Measurements from ENCODE around the gene CHI3L2. TPM values are rescaled to one million over a fixed set of nuclear protein-coding genes. Genes with fewer than 3 reads are reported as not detected.

CHI3L2 gene
- total and polyA plus RNA-seq, 2 of the 13 experiments (the other 11 are each of a cell fraction or from before 2014, with no cell fraction given) = 0.46 to 1.7 TPM

DNA sequence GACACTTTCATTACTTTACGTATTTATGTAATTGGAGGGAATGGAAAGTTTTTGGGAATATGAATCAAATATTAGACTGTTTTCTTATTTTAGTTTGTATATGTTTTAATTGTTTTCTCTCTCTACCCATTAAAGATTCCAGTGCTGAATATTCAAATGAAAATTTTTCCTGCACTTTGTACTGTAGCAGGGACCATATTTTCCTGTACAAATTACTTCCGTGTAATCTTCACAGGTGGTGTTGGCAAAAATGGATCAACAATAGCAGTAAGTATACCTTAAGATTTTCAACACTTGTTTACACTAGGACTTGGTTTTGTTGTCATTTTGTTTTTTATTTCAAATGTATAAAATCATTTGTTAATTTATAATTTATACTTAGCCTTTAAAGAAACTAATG is 45.5 kb upstream of the CHI3L2 start:
- Histone ChIP-seq H3K27me3 (ENCODE audit: control insufficient read depth in 1 of 2, insufficient read depth in 2 of 2, low read length in 2 of 2) (no peaks in the 10 kb centered on the region), H3K9me3 (ENCODE audit: low read length) (no peaks in the 10 kb centered on the region), H3K9ac (ENCODE audit: insufficient read depth, low read depth, low read length) (no peak overlapping the region), H2AFZ (ENCODE audit: low read length) (no peak overlapping the region), H3K36me3 (replicated peaks in 1 of 2; ENCODE audit: control insufficient read depth in 1 of 2, insufficient read depth in 2 of 2, low read length in 2 of 2) (peaks cover 10 to 37% of the 10 kb centered on the region in 2 experiments), H4K20me1 (ENCODE audit: insufficient read depth, low read length) (no peaks in the 10 kb centered on the region), H3K27ac (ENCODE audit: extremely low read length, insufficient read depth, low read length) (no peak overlapping the region), H3K4me3 (replicated peaks in 1 of 3; ENCODE audit: insufficient read depth in 1 of 3, low read depth in 2 of 3, low read length in 3 of 3) (no peak overlapping the region), H3K79me2 (ENCODE audit: insufficient read depth, low read length) (no peaks in the 10 kb centered on the region), H3K4me2 (ENCODE audit: low read depth, low read length) (no peak overlapping the region), H3K4me1 (ENCODE audit: insufficient read depth, low read length) (no peaks in the 10 kb centered on the region)
- POLR2A ChIA-PET = no interaction called here
- CTCF ChIA-PET (ENCODE audit: low intra/inter-chr PET ratio, low total read pairs) = no interaction called here
- FAIRE-seq (no peak), ATAC-seq (no peak), DNase-seq (ENCODE audit: low spot score) (no peak)
- no peak for TF ChIP-seq KLF13 (CRISPR knock-in tag; IDR thresholded peaks at IDR 0.05)
- 97% methylated on average over 2 of the region's 2 CpGs for WGBS (ENCODE audit: low lambda C conversion rate)
- intact Hi-C loops (cut with micrococcal nuclease; ENCODE audit: unreplicated experiment) = no loop called here
- BruUV-seq (replicated peaks) = no TSS peak
- in situ Hi-C loops (cut with HindIII; ENCODE audit: extremely low pct_ligation_motif_present, low pct_unique_long_range_greater_than_20kb) = no loop called here

DNA sequence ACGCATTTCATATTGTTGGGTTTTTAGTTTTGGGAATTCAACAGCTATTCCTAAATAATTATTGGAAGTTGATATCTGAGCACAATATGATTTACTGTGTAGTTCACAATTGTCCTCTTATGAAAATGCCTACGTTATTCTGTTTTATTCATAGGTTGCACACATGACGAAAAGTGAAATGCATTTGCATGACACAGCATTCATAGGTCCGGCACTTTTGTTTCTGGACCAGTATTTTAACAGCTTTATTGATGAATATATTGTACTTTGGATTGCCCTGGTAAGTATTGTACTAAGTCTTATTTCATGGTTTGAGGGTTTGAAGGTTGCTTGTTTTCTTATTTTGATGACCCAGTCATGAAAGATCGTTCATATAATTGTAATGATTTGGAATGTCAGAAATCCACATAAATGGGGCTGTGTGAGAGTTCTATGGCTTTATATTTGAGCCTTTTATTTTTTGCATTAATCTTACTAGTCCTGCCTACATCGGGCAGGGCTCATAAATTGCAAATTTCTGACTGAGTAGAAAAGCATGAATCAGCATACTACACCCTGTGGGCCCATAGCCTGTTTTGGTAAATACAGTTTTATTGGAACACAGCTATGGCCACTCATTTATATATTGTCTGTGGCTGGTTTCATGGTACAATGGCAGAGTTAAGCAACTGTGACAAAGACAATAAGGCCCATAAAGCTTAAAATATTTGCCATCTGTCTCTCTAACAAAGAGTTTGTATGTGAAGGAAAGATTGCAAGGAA is 44.0 kb upstream of the CHI3L2 start:
- BruUV-seq (replicated peaks) = no TSS peak
- Histone ChIP-seq H2AFZ (ENCODE audit: low read length) (no peak overlapping the region), H3K27ac (ENCODE audit: extremely low read length, insufficient read depth, low read length) (no peak overlapping the region), H3K36me3 (replicated peaks in 1 of 2; ENCODE audit: control insufficient read depth in 1 of 2, insufficient read depth in 2 of 2, low read length in 2 of 2) (peaks cover 12 to 41% of the 10 kb centered on the region in 2 experiments), H3K27me3 (ENCODE audit: control insufficient read depth in 1 of 2, insufficient read depth in 2 of 2, low read length in 2 of 2) (no peaks in the 10 kb centered on the region), H3K4me1 (ENCODE audit: insufficient read depth, low read length) (no peaks in the 10 kb centered on the region), H4K20me1 (ENCODE audit: insufficient read depth, low read length) (no peaks in the 10 kb centered on the region), H3K4me2 (ENCODE audit: low read depth, low read length) (no peak overlapping the region), H3K4me3 (replicated peaks in 1 of 3; ENCODE audit: insufficient read depth in 1 of 3, low read depth in 2 of 3, low read length in 3 of 3) (no peak overlapping the region), H3K9me3 (ENCODE audit: low read length) (no peaks in the 10 kb centered on the region), H3K79me2 (ENCODE audit: insufficient read depth, low read length) (no peaks in the 10 kb centered on the region), H3K9ac (ENCODE audit: insufficient read depth, low read depth, low read length) (no peak overlapping the region)
- intact Hi-C loops (cut with micrococcal nuclease; ENCODE audit: unreplicated experiment) (no loop called here), in situ Hi-C loops (cut with HindIII; ENCODE audit: extremely low pct_ligation_motif_present, low pct_unique_long_range_greater_than_20kb) (no loop called here)
- DNase-seq (ENCODE audit: low spot score) (no peak), FAIRE-seq (no peak), ATAC-seq (no peak)
- ChIA-PET CTCF (ENCODE audit: low intra/inter-chr PET ratio, low total read pairs) (no interaction called here), POLR2A (no interaction called here)
- WGBS (ENCODE audit: low lambda C conversion rate) = 92% methylated on average over 6 of the region's 6 CpGs
- TF ChIP-seq ELK4 (CRISPR knock-in tag; IDR thresholded peaks at IDR 0.05; ENCODE audit: borderline replicate concordance) = no peak
- no peak for TF ChIP-seq ZNF142 (CRISPR knock-in tag; IDR thresholded peaks at IDR 0.05)
- TF ChIP-seq BRF2 (CRISPR knock-in tag; IDR thresholded peaks at IDR 0.05) = no peak
- no peak for TF ChIP-seq JARID2 (CRISPR knock-in tag; IDR thresholded peaks at IDR 0.05; ENCODE audit: insufficient replicate concordance)

Measured in HepG2 (cell line).